AG09319 (cell line): Measurements from ENCODE around the gene LOXL3.
A peak's percentile ranks its signal among the peaks of the same experiment; 100 is the strongest.

ENCODE experiments used
- DNase-seq: peaks from one replicate; pipeline ENCODE4 v3.0.0-alpha.2; 2010; ENCODE audit warnings: low read depth; ENCODE audit errors: extremely low read depth
- TF ChIP-seq, protein P1 (sequence below): IDR thresholded peaks from 2 replicates; pipeline ENCODE4 v1.5.1; 2011; ENCODE audit warnings: low read depth, mild to moderate bottlenecking, inconsistent platforms, low read length, moderate library complexity

LOXL3 gene

DNA sequence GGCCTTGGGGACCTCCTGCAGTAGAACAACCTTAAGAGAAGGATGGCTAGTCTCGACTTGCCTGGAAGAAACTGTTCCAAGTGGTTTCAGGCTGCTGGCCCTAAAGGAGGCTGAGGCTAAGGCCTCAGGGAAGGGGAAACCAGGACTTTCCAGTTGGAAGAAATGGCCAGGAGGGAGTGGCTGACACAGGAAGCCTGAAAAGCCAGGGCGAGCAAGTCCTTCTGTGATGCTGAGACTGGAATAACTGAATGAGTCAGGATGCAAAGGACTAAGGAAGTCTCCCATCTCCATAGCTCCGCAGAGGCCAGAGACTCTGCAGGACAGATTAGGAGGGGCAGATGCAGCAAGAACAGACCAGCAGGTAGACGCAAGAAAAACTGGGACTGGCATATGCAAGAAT is 16.6 kb downstream of the LOXL3 start:
- TF ChIP-seq, protein P1, sequence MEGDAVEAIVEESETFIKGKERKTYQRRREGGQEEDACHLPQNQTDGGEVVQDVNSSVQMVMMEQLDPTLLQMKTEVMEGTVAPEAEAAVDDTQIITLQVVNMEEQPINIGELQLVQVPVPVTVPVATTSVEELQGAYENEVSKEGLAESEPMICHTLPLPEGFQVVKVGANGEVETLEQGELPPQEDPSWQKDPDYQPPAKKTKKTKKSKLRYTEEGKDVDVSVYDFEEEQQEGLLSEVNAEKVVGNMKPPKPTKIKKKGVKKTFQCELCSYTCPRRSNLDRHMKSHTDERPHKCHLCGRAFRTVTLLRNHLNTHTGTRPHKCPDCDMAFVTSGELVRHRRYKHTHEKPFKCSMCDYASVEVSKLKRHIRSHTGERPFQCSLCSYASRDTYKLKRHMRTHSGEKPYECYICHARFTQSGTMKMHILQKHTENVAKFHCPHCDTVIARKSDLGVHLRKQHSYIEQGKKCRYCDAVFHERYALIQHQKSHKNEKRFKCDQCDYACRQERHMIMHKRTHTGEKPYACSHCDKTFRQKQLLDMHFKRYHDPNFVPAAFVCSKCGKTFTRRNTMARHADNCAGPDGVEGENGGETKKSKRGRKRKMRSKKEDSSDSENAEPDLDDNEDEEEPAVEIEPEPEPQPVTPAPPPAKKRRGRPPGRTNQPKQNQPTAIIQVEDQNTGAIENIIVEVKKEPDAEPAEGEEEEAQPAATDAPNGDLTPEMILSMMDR: no peak
- no peak for DNase-seq

DNA sequence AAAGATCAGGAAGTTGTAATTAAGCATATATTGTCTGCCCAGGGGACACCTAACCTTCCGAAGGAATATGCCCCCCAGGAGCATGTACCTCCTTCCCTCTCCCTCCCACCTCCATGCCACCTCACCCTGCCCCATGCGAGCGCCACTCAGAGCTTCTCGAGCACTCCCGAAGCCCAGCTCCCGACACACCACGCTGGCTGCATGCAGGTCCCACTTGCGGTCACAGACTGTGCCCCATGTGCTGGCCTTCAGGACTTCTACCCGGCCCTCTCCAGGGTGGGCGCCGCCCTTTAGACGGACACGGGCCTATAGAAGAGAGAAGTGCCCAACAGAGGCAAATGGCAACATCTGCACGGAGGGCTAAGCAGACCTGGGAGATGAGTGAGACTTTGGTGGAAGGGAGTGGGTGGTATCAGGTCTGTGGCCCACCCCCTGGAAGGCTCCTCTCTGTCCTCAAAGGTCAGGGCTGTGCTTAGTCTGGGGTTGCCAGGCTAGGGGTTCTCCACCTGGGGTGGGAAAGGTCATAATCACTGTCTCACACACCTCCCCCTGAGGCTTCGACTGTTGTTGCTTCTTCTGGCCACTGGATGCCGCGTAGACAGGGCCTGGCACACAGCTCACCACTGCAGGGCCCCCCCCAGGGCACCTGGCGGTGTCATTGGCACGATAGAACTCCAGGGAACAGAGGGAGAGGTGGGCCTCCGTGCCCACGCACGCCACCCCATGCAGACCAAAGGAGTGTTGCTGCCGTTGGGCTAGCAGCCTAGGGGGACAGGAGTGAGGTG is 17.4 kb downstream of the LOXL3 start:
- DNase-seq: no peak
- TF ChIP-seq, protein P1: no peak

DNA sequence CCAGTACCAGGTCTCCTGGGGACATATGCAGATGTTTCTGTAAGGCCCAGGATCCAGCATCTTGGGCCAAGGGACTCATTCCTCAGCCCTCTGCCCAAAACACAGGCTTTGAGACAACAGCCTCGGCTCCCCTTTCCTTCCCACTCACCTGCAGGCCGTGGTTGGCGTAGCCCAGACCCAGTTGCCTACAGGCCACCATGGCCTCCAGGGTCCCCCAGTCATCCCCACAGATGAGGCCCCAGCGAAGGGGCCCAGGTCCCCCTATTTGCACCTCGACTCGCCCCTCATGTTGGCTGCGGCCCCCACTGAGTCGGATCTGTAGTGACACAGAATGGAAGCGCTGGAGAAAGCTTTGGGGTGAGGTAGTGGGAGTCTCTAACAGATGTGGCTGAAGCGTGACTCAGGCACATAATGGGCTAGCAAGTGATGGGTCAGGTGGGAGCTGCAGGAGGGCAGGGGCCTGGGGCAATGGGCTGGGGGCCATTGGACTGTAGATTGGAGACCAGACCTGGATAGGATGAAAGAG is 18.2 kb downstream of the LOXL3 start:
- no peak for DNase-seq
- TF ChIP-seq, protein P1: no peak

DNA sequence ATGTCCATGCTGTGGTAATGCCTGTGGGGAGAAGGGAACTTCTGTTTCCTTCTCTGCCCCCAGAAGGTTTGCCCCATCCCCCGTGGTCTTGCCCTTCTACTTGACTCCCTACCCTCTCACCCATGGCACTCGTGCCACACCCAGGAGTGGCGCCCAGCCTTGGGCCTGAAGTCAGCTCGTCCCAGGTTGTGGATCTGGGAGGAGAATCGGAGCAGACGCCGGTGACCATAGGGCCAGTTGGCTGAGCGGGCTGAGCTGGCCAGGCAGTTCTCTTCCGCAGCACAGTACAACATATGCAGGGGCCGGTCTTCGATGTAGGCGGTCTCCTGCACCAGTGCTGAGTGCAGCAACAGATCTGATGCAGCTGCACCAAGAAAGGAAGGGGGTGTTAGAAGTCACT is 19.3 kb downstream of the LOXL3 start:
- TF ChIP-seq, protein P1: no peak
- no peak for DNase-seq

DNA sequence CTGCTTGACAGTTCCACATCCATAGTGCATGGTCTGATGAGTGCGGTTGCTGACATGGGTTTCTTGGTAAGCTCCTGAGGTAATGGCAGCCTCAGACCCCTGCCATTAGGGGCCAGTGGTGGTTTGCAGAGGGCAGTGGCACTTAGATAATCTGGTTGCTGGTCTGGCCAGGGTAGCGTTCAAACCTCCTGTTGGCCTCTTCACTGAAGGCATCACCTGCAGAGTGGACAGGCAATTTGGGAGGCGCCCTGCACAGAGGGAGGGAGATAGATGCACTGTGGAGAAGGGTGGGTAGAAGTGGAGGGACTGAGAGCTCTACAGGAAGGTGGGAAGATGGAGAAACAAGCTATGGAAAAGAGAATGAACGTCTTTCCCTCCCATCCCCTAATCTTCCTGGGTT is 20.3 kb downstream of the LOXL3 start:
- DNase-seq: no peak
- TF ChIP-seq, protein P1: no peak

DNA sequence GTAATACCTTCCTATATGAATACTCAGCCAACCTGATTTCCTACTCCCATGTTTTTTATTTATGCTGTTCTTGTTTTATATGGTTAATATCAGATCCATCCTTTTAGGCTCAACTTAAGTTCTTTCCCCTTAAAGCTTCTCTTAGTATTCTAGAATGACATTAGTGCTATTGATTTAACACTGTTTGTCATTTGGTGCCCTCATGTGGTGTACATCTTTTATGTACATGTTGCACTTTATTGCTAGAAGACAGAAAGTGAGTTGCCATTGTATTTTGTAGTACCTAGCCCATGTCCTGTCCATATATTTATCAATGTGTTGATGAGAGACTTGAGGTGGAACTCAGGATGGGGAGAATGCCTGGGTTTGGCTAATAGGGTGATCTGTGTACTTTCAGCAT is 21.5 kb downstream of the LOXL3 start:
- DNase-seq: no peak
- TF ChIP-seq, protein P1: peak; percentile 29

DNA sequence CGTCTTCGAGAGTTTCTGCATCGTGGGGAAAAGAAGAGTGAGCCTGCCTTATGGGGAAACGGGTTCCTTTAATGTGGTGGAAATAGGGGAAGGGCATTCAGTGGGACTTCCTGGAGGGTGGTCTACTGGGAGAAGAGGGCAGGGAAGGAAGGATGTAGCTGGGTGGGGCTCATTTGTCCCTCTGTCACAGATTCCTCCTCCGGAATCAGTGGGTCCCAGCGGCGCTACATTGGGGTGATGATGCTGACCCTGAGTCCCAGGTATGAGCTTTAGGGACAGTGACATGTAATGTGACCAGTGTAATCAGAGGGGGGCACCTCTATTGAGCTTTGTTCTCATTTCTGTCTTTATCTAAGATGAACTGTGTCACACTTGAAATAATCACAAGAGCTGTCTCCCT is 22.1 kb downstream of the LOXL3 start:
- TF ChIP-seq, protein P1: no peak
- no peak for DNase-seq
